Esophagus squamous epithelium (tissue), 5 donors: Measurements from ENCODE around the gene FERMT2. TPM values are rescaled to one million over a fixed set of nuclear protein-coding genes. Genes with fewer than 3 reads are reported as not detected.

Source experiments
- DNase-seq: peaks from one replicate; lab custom pipeline; 2025; lab: John Stamatoyannopoulos, UW
- H3K27ac ChIP-seq, 4 donors: fragments of 200-600 bp; sonication (generic); one replicate each; pipeline ENCODE4 v1.5.1; 2016 to 2019; ENCODE audit warnings: mild to moderate bottlenecking in 1 of 4
- H3K27me3 ChIP-seq, 4 donors: fragments of 200-600 bp; sonication (generic); 1 replicate in 3 of 4; 2 replicates in 1 of 4; pipeline versions ENCODE4 v1.5.1 to v1.6.0; 2017 to 2021; ENCODE audit warnings: antibody characterized with exemption in 1 of 4
- H3K36me3 ChIP-seq, 3 donors: fragments of 200-600 bp; sonication (generic); one replicate each; pipeline ENCODE4 v1.5.1; 2016 to 2019
- H3K4me1 ChIP-seq, 3 donors: fragments of 200-600 bp; sonication (generic); one replicate each; pipeline ENCODE4 v1.5.1; 2017 to 2019
- H3K4me3 ChIP-seq, 4 donors: fragments of 200-600 bp; sonication (generic); 1 replicate in 3 of 4; 2 replicates in 1 of 4; pipeline ENCODE4 v1.5.1; 2016 to 2019; ENCODE audit warnings: mild to moderate bottlenecking in 2 of 4, moderate library complexity in 1 of 4
- H3K9me3 ChIP-seq, 3 donors: fragments of 200-600 bp; sonication (generic); one replicate each; pipeline ENCODE4 v1.5.1; 2016 to 2019
- POLR2A ChIP-seq, 4 donors: fragments of 450-650 bp; IDR thresholded peaks; one replicate each; pipeline ENCODE4 v1.6.1; 2017; ENCODE audit warnings: antibody characterized with exemption in 4 of 4, mild to moderate bottlenecking in 4 of 4, moderate library complexity in 3 of 4
- WGBS, 2 donors: methylation state at CpG; one replicate each; pipeline ENCODE4 v1.1.5; 2018; 5-methylcytosine and 5-hydroxymethylcytosine counted together
- intact Hi-C: fragments of 100-400 bp; cut with DNase I; formaldehyde crosslinking; loops from one replicate; pipeline ENCODE4 v1.15.0; 2022
- total RNA-seq, 4 donors: library from RNA; depleted of rRNA; stranded (reverse); fragments of >200 nt; gene quantifications; one replicate each; pipeline ENCODE4 v1.1.0, GENCODE V29; 2016
- TF ChIP-seq, protein P1 (sequence below), 6 experiments: fragments of 450-650 bp in 4 of 6; fragments of 200-600 bp in 2 of 6; sonication (generic) in 2 of 6; IDR thresholded peaks; one replicate each; pipeline ENCODE4 v1.5.1; 2016 to 2019; ENCODE audit warnings: antibody characterized with exemption in 6 of 6, mild to moderate bottlenecking in 4 of 6, moderate library complexity in 4 of 6
- donor health status: DM: yes; HTN: yes; CAD: no.

Gene FERMT2
- total RNA-seq, 4 donors from 2014 or later, result 1.7 to 72.1 (median 14.4) TPM

DNA sequence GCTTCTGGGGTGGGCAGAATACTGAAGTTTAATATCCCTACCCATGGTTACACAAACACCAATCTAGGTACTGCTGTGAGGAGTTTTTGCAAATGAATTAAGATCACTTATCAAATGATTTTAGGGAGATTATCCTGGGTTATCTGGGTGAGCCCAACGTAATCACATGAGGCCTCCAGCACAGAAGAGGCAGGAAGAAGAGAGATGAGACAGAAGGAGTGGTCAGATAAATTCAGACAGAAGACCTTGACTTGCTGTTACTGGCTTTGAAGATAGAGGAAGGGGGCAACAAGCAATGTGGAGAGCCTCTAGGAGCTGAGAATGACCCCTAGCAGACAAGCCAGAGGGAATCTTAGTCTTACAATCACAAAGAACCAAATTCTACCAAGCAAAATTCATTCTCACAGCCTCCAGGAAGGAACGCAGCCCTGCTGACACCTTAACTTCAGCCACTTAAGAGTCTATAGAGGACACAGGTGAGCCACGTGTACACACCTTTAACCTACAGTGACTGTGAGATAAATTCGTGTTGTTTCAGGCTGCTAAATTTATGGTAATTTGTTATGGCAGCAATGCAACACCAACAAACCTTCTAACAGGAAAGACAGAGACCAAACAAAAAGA lies 49.4 kb downstream of the FERMT2 start:
- 59 to 60% methylated on average over 4 of the region's 4 CpGs for WGBS, 2 donors
- Histone ChIP-seq H3K36me3 (no peaks in the 10 kb centered on the region), H3K4me3 (no peak overlapping the region), H3K27ac (no peak overlapping the region), H3K4me1 (peaks cover 0 to 16% (median 2%) of the 10 kb centered on the region in 3 donors), H3K27me3 (no peaks in the 10 kb centered on the region), H3K9me3 (no peaks in the 10 kb centered on the region)
- intact Hi-C loops, result no loop called here
- DNase-seq, result no peak
- TF ChIP-seq POLR2A (IDR thresholded peaks at IDR 0.05), result no peak
- TF ChIP-seq, protein P1, sequence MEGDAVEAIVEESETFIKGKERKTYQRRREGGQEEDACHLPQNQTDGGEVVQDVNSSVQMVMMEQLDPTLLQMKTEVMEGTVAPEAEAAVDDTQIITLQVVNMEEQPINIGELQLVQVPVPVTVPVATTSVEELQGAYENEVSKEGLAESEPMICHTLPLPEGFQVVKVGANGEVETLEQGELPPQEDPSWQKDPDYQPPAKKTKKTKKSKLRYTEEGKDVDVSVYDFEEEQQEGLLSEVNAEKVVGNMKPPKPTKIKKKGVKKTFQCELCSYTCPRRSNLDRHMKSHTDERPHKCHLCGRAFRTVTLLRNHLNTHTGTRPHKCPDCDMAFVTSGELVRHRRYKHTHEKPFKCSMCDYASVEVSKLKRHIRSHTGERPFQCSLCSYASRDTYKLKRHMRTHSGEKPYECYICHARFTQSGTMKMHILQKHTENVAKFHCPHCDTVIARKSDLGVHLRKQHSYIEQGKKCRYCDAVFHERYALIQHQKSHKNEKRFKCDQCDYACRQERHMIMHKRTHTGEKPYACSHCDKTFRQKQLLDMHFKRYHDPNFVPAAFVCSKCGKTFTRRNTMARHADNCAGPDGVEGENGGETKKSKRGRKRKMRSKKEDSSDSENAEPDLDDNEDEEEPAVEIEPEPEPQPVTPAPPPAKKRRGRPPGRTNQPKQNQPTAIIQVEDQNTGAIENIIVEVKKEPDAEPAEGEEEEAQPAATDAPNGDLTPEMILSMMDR (IDR thresholded peaks at IDR 0.05), result no peak

DNA sequence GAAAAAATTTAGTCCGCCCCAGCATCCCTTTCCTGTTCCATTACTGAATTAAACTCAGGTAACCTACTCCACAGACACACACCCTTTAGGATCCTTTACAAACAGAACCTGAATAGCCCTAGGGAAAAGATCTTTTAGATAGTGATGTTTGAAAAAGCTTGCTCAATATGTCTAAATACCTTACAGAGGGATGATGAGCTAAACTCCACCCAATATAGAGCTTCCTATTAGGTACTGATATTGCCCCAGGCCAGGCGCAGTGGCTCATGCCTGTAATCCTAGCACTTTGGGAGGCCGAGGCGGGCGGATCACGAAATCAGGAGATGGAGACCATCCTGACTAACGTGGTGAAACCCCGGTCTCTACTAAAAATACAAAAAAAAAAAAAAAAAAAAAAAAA lies 50.1 kb downstream of the FERMT2 start:
- no peak for DNase-seq
- Histone ChIP-seq H3K36me3 (no peaks in the 10 kb centered on the region), H3K9me3 (no peaks in the 10 kb centered on the region), H3K4me1 (peaks cover 0 to 15% (median 0%) of the 10 kb centered on the region in 3 donors), H3K4me3 (no peak overlapping the region), H3K27me3 (no peaks in the 10 kb centered on the region), H3K27ac (no peak overlapping the region)
- intact Hi-C loops, result no loop called here
- TF ChIP-seq, protein P1 (IDR thresholded peaks at IDR 0.05), result no peak
- no peak for TF ChIP-seq POLR2A (IDR thresholded peaks at IDR 0.05)
- 75 to 82% methylated on average over 6 to 8 of the region's 8 CpGs for WGBS, 2 donors

DNA sequence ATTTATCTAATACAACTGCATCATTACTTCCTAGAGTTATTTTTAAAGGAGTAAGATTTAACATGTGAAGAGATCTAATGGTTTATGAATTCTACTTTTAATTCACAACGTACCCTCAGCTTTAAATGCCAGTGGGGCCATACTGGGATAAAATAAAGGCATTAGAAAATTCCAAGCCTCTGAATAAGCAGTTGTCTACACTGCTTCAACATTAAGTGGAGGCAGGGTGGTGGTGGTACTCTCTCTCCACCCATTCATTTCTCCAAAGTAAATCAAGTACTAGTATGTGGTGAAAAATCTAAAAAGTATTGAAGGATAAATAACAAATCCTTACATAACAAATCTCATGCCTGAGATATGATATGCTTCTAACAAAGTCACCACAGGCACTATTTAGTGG lies 52.4 kb downstream of the FERMT2 start:
- H3K9me3 ChIP-seq, result no peaks in the 10 kb centered on the region
- no peak overlapping the region for H3K4me3 ChIP-seq
- no peak for DNase-seq
- TF ChIP-seq POLR2A (IDR thresholded peaks at IDR 0.05), result no peak
- TF ChIP-seq, protein P1 (IDR thresholded peaks at IDR 0.05), result no peak
- intact Hi-C loops, result no loop called here
- H3K27me3 ChIP-seq, result no peaks in the 10 kb centered on the region
- H3K27ac ChIP-seq, result no peak overlapping the region
- 58 to 66% methylated on average over 1 of the region's 1 CpG for WGBS, 2 donors
- peaks cover 0 to 18% (median 0%) of the 10 kb centered on the region in 3 donors for H3K4me1 ChIP-seq
- H3K36me3 ChIP-seq, result no peaks in the 10 kb centered on the region

DNA sequence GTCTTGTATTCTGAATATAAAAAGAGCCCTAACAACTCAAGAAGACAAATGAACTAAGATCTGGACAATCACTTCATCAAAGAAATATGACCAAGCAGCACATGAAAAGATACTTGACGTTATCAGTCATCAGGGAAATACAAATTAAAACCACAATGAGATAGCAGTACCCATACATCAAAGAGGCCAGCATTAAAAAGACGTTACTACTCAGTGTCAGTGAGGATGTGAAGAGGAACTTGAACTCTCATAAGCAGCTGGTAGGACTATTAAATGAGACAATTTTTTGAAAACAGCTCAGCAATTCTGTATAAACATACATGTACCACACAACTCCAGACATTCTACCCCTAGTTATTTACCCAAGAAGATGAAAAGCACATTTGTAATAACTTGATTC lies 55.9 kb downstream of the FERMT2 start:
- DNase-seq, result no peak
- H3K36me3 ChIP-seq, result peaks cover 0 to 21% (median 0%) of the 10 kb centered on the region in 3 donors
- H3K27ac ChIP-seq, result no peak overlapping the region
- H3K27me3 ChIP-seq, result no peaks in the 10 kb centered on the region
- H3K4me1 ChIP-seq, result peaks cover 0 to 14% (median 0%) of the 10 kb centered on the region in 3 donors
- TF ChIP-seq, protein P1 (IDR thresholded peaks at IDR 0.05), result no peak
- TF ChIP-seq POLR2A (IDR thresholded peaks at IDR 0.05), result no peak
- intact Hi-C loops, result no loop called here
- WGBS, 2 donors, result 30 to 44% methylated on average over 2 of the region's 2 CpGs
- H3K9me3 ChIP-seq, result no peaks in the 10 kb centered on the region
- H3K4me3 ChIP-seq, result no peak overlapping the region

DNA sequence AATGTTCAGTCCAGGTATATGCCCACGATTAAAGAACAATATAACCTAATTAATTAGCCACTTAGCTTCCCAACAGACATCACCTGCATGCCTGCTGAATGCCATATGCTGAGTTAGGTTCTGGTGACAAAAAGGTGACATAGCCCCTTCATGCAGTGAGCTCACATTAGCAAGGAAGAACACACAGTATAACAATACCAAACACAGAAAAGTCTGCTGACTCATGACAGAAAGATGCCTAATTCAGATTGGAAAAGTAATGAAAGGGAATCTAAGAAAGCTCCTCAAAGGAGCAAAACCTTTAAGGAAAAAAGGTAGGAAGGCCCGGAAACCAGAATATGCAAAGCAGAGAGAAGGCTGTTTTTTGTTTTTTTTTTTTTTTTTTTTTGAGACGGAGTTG lies 59.0 kb downstream of the FERMT2 start:
- intact Hi-C loops, result no loop called here
- WGBS, 2 donors, result 75 to 80% methylated on average over 3 of the region's 3 CpGs

More for the DNA sequence above, 59.0 kb downstream of the FERMT2 start:
- H3K4me1 ChIP-seq, result peaks cover 0 to 14% (median 0%) of the 10 kb centered on the region in 3 donors
- H3K9me3 ChIP-seq, result no peaks in the 10 kb centered on the region
- H3K27ac ChIP-seq, result no peak overlapping the region
- peaks cover 0 to 29% (median 0%) of the 10 kb centered on the region in 3 donors for H3K36me3 ChIP-seq
- DNase-seq, result no peak
- H3K4me3 ChIP-seq, result no peak overlapping the region
- no peaks in the 10 kb centered on the region for H3K27me3 ChIP-seq
- TF ChIP-seq POLR2A (IDR thresholded peaks at IDR 0.05), result no peak
- TF ChIP-seq, protein P1 (IDR thresholded peaks at IDR 0.05), result no peak
